ENCODE results near the gene NBEA. TPM values are rescaled to one million over a fixed set of nuclear protein-coding genes. Genes with fewer than 3 reads are reported as not detected.

The NBEA gene
- total RNA-seq, 2 experiments from 2014 or later: 3.5 to 3.8 TPM

GRCh38 chr13:35460061-35460460, 518.0 kb downstream of the NBEA start:
- CTCF ChIA-PET: no interaction called here

GRCh38 chr13:35465371-35465770, 523.3 kb downstream of the NBEA start:
- no peak for ATAC-seq (ENCODE audit: poor library complexity)
- peaks cover 0 to 8% of the 10 kb centered on the region in 2 experiments for H3K9me3 ChIP-seq (ENCODE audit: control insufficient read depth in 1 of 2, insufficient read depth in 1 of 2, low read length in 2 of 2)
- CTCF ChIA-PET: no interaction called here
- H3K4me3 ChIP-seq (ENCODE audit: low read length): no peak overlapping the region
- H3K36me3 ChIP-seq (ENCODE audit: insufficient read depth, low read length): no peaks in the 10 kb centered on the region
- H3K27ac ChIP-seq (ENCODE audit: low read depth in 1 of 2, low read length in 2 of 2): no peak overlapping the region
- H3K27ac Mint-ChIP-seq: no peak overlapping the region
- no peaks in the 10 kb centered on the region for H3K4me1 ChIP-seq (ENCODE audit: insufficient read depth, low read length)
- H3K9me3 Mint-ChIP-seq: peaks cover 3% of the 10 kb centered on the region
- H3K4me3 Mint-ChIP-seq: no peak overlapping the region
- no peaks in the 10 kb centered on the region for H3K4me1 Mint-ChIP-seq (ENCODE audit: low read depth)
- no peak for TF ChIP-seq CTCF (IDR thresholded peaks at IDR 0.05)
- POLR2A ChIA-PET: no interaction called here
- intact Hi-C loops (cut with DNase I, micrococcal nuclease): no loop called here
- no peaks in the 10 kb centered on the region for H3K36me3 Mint-ChIP-seq (ENCODE audit: low read depth)
- peaks cover 47% of the 10 kb centered on the region for H3K27me3 Mint-ChIP-seq
- peaks cover 0 to 18% of the 10 kb centered on the region in 2 experiments for H3K27me3 ChIP-seq (ENCODE audit: control insufficient read depth in 1 of 2, insufficient read depth in 2 of 2, low read length in 2 of 2)
- no peak for DNase-seq

More at GRCh38 chr13:35460061-35460460, 518.0 kb downstream of the NBEA start:
- H3K27me3 Mint-ChIP-seq: peaks cover 24% of the 10 kb centered on the region
- no peak overlapping the region for H3K4me3 Mint-ChIP-seq
- no peak for DNase-seq
- no peak for TF ChIP-seq CTCF (IDR thresholded peaks at IDR 0.05)
- no peaks in the 10 kb centered on the region for H3K4me1 ChIP-seq (ENCODE audit: insufficient read depth, low read length)
- no peaks in the 10 kb centered on the region for H3K36me3 ChIP-seq (ENCODE audit: insufficient read depth, low read length)
- H3K4me1 Mint-ChIP-seq (ENCODE audit: low read depth): no peaks in the 10 kb centered on the region
- peaks cover 0 to 8% of the 10 kb centered on the region in 2 experiments for H3K9me3 ChIP-seq (ENCODE audit: control insufficient read depth in 1 of 2, insufficient read depth in 1 of 2, low read length in 2 of 2)
- no peak for ATAC-seq (ENCODE audit: poor library complexity)
- peaks cover 2% of the 10 kb centered on the region for H3K9me3 Mint-ChIP-seq
- H3K27ac ChIP-seq (ENCODE audit: low read depth in 1 of 2, low read length in 2 of 2): no peak overlapping the region
- intact Hi-C loops (cut with DNase I, micrococcal nuclease): no loop called here
- POLR2A ChIA-PET: no interaction called here
- H3K27me3 ChIP-seq (ENCODE audit: control insufficient read depth in 1 of 2, insufficient read depth in 2 of 2, low read length in 2 of 2): no peaks in the 10 kb centered on the region
- H3K27ac Mint-ChIP-seq: no peak overlapping the region
- no peak overlapping the region for H3K4me3 ChIP-seq (ENCODE audit: low read length)
- H3K36me3 Mint-ChIP-seq (ENCODE audit: low read depth): no peaks in the 10 kb centered on the region

GRCh38 chr13:35468195-35468594, 526.1 kb downstream of the NBEA start:
- no peak overlapping the region for H3K27ac ChIP-seq (ENCODE audit: low read depth in 1 of 2, low read length in 2 of 2)
- Mint-ChIP-seq H3K4me3 (no peak overlapping the region), H3K4me1 (ENCODE audit: low read depth) (peaks cover 5% of the 10 kb centered on the region), H3K27ac (no peak overlapping the region), H3K27me3 (peaks cover 61% of the 10 kb centered on the region), H3K9me3 (peaks cover 3% of the 10 kb centered on the region), H3K36me3 (ENCODE audit: low read depth) (no peaks in the 10 kb centered on the region)
- H3K36me3 ChIP-seq (ENCODE audit: insufficient read depth, low read length): no peaks in the 10 kb centered on the region
- ChIA-PET POLR2A (no interaction called here), CTCF (no interaction called here)
- intact Hi-C loops (cut with DNase I, micrococcal nuclease): no loop called here
- H3K9me3 ChIP-seq (ENCODE audit: control insufficient read depth in 1 of 2, insufficient read depth in 1 of 2, low read length in 2 of 2): peaks cover 17 to 24% of the 10 kb centered on the region in 2 experiments
- peaks cover 5% of the 10 kb centered on the region for H3K4me1 ChIP-seq (ENCODE audit: insufficient read depth, low read length)
- DNase-seq (no peak), ATAC-seq (ENCODE audit: poor library complexity) (no peak)
- peaks cover 23 to 38% of the 10 kb centered on the region in 2 experiments for H3K27me3 ChIP-seq (ENCODE audit: control insufficient read depth in 1 of 2, insufficient read depth in 2 of 2, low read length in 2 of 2)
- no peak for TF ChIP-seq CTCF (IDR thresholded peaks at IDR 0.05)
- H3K4me3 ChIP-seq (ENCODE audit: low read length): no peak overlapping the region

Data from CD4-positive, alpha-beta T cell (primary cell).